ENCODE data around the gene SCGB1C2. TPM values are rescaled to one million over a fixed set of nuclear protein-coding genes. Genes with fewer than 3 reads are reported as not detected.

Gene SCGB1C2
- total RNA-seq, 1 experiment from 2014 or later, result not detected

GRCh38 chr17:157901-158300 is 20.5 kb downstream of the SCGB1C2 start:
- Histone ChIP-seq H3K27me3 (ENCODE audit: insufficient read depth, low read length) (no peaks in the 10 kb centered on the region), H3K23me2 (ENCODE audit: insufficient read length, low read depth, low read length, poor library complexity, severe bottlenecking) (no peaks in the 10 kb centered on the region), H3K18ac (ENCODE audit: insufficient read length, low read depth, low read length) (no peak overlapping the region), H3K27ac (ENCODE audit: insufficient read length, low read depth, low read length) (no peak overlapping the region), H3K9me3 (ENCODE audit: control insufficient read depth, low read depth, low read length) (no peaks in the 10 kb centered on the region), H3T11ph (ENCODE audit: low read length) (no peak overlapping the region), H2BK12ac (ENCODE audit: insufficient read length, low read depth, low read length) (no peak overlapping the region), H2BK120ac (ENCODE audit: low read depth, low read length, poor library complexity, severe bottlenecking) (no peak overlapping the region), H2BK15ac (ENCODE audit: low read depth, low read length) (no peak overlapping the region), H3K79me2 (ENCODE audit: insufficient read depth, low read length) (no peaks in the 10 kb centered on the region), H4K8ac (replicated peaks; ENCODE audit: insufficient read length, low read depth, low read length) (no peak overlapping the region), H2AFZ (ENCODE audit: low read length) (no peak overlapping the region), H4K5ac (ENCODE audit: insufficient read length, low read depth, low read length) (no peak overlapping the region), H3K9ac (ENCODE audit: extremely low read depth, insufficient read length, low read length) (no peak overlapping the region), H3K4ac (ENCODE audit: low read depth, low read length) (no peak overlapping the region), H3K23ac (ENCODE audit: insufficient read length, low read depth, low read length) (no peak overlapping the region), H3K4me2 (ENCODE audit: insufficient read depth, insufficient read length, low read length) (no peak overlapping the region), H4K91ac (ENCODE audit: insufficient read length, low read depth, low read length) (no peak overlapping the region), H3K56ac (ENCODE audit: insufficient read length, low read depth, low read length) (no peak overlapping the region), H3K4me1 (ENCODE audit: insufficient read depth, low read length) (no peaks in the 10 kb centered on the region), H3K79me1 (ENCODE audit: insufficient read depth, low read depth, low read length, poor library complexity, severe bottlenecking) (no peaks in the 10 kb centered on the region), H2BK20ac (ENCODE audit: low read depth, low read length, poor library complexity, severe bottlenecking) (no peak overlapping the region), H4K20me1 (ENCODE audit: control insufficient read depth, insufficient read depth, insufficient read length) (no peaks in the 10 kb centered on the region), H2AK5ac (ENCODE audit: insufficient read length, low read length) (no peak overlapping the region), H2BK5ac (ENCODE audit: insufficient read length, low read length) (no peak overlapping the region), H3K14ac (ENCODE audit: insufficient read depth, low read length) (no peak overlapping the region)
- peaks cover 2% of the 10 kb centered on the region for H3K27me3 Mint-ChIP-seq (ENCODE audit: low read depth)
- peak overlapping the region in 1 of 3 experiments; percentile 44; a peak in 1 of 7 replicates for H3K27ac Mint-ChIP-seq
- no peaks in the 10 kb centered on the region for H3K9me3 Mint-ChIP-seq
- H3K4me1 Mint-ChIP-seq, result no peaks in the 10 kb centered on the region
- no peak for TF ChIP-seq CTCF (conservative IDR thresholded peaks at IDR 0.05)
- no peaks in the 10 kb centered on the region for H3K36me3 Mint-ChIP-seq (ENCODE audit: insufficient read depth in 1 of 3, low read depth in 3 of 3)
- no CpG with 5 or more reads among the region's 4 CpGs for WGBS (ENCODE audit: extremely low coverage, insufficient read length, low lambda C conversion rate)
- H3K4me3 Mint-ChIP-seq, result no peak overlapping the region
- no peak for DNase-seq
